ENCODE measurements around the gene PHETA2. TPM values are rescaled to one million over a fixed set of nuclear protein-coding genes. Genes with fewer than 3 reads are reported as not detected.

The PHETA2 gene
- total RNA-seq, 1 experiment from 2014 or later: 0.22 TPM

GRCh38 chr22:42050641-42051180, 23.3 kb upstream of the PHETA2 start:
- ATAC-seq (no peak), DNase-seq (ENCODE audit: low read depth, low spot score) (no peak)
- no peaks in the 10 kb centered on the region for H3K27me3 ChIP-seq (ENCODE audit: insufficient read depth, low read length)
- no peak overlapping the region for H3K27ac ChIP-seq (ENCODE audit: low read depth, low read length)
- H3K4me1 ChIP-seq (ENCODE audit: control insufficient read depth in 1 of 2, insufficient read depth in 2 of 2, low read length in 2 of 2): no peaks in the 10 kb centered on the region
- no peak overlapping the region for H3K4me3 ChIP-seq (replicated peaks in 1 of 2; ENCODE audit: low read depth in 1 of 2, low read length in 2 of 2)
- no peaks in the 10 kb centered on the region for H3K9me3 ChIP-seq (ENCODE audit: control insufficient read depth in 1 of 2, insufficient read depth in 1 of 2, low read depth in 1 of 2, low read length in 2 of 2)
- no peak overlapping the region for H2AFZ ChIP-seq (ENCODE audit: low read depth, low read length, poor library complexity, severe bottlenecking)
- H4K20me1 ChIP-seq (ENCODE audit: insufficient read depth): no peaks in the 10 kb centered on the region
- H3K36me3 ChIP-seq (ENCODE audit: control insufficient read depth in 1 of 2, insufficient read depth in 2 of 2, low read length in 2 of 2): no peaks in the 10 kb centered on the region
- H3K79me2 ChIP-seq (ENCODE audit: insufficient read depth, low read length): no peaks in the 10 kb centered on the region
- no peak overlapping the region for H3K4me2 ChIP-seq (ENCODE audit: low read length)
- RAD21 ChIA-PET (ENCODE audit: low non-redundant PET in 1 of 2, low total read pairs in 2 of 2, uncharacterized antibody in 2 of 2, unreplicated experiment in 2 of 2): no interaction called here
- BruUV-seq (replicated peaks): no TSS peak
- CTCF ChIA-PET: no interaction called here
- intact Hi-C loops (cut with micrococcal nuclease): no loop called here
- TF ChIP-seq, protein P1, sequence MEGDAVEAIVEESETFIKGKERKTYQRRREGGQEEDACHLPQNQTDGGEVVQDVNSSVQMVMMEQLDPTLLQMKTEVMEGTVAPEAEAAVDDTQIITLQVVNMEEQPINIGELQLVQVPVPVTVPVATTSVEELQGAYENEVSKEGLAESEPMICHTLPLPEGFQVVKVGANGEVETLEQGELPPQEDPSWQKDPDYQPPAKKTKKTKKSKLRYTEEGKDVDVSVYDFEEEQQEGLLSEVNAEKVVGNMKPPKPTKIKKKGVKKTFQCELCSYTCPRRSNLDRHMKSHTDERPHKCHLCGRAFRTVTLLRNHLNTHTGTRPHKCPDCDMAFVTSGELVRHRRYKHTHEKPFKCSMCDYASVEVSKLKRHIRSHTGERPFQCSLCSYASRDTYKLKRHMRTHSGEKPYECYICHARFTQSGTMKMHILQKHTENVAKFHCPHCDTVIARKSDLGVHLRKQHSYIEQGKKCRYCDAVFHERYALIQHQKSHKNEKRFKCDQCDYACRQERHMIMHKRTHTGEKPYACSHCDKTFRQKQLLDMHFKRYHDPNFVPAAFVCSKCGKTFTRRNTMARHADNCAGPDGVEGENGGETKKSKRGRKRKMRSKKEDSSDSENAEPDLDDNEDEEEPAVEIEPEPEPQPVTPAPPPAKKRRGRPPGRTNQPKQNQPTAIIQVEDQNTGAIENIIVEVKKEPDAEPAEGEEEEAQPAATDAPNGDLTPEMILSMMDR (IDR thresholded peaks at IDR 0.05 in 2 of 3, conservative IDR thresholded peaks at IDR 0.05 in 1 of 3; ENCODE audit: borderline replicate concordance in 1 of 3, insufficient read depth in 1 of 3, low read depth in 2 of 3, low read length in 2 of 3): no peak
- TF ChIP-seq YY1 (IDR thresholded peaks at IDR 0.05; ENCODE audit: extremely low read depth, insufficient replicate concordance, low read depth, low read length) (no peak), POLR2AphosphoS5 (IDR thresholded peaks at IDR 0.05; ENCODE audit: low read depth, low read length) (no peak), EZH2 (IDR thresholded peaks at IDR 0.05) (no peak), SRF (IDR thresholded peaks at IDR 0.05; ENCODE audit: low read depth) (no peak), ZBTB33 (IDR thresholded peaks at IDR 0.05; ENCODE audit: extremely low read depth, insufficient replicate concordance, low read length) (no peak), ELF1 (IDR thresholded peaks at IDR 0.05; ENCODE audit: borderline replicate concordance, low read depth) (no peak), ZNF274 (IDR thresholded peaks at IDR 0.05; ENCODE audit: low read depth, low read length) (no peak), FOSL1 (IDR thresholded peaks at IDR 0.05; ENCODE audit: low read depth) (no peak), JUND (IDR thresholded peaks at IDR 0.05) (no peak), CEBPB (IDR thresholded peaks at IDR 0.05; ENCODE audit: low read depth) (no peak), MAX (IDR thresholded peaks at IDR 0.05) (no peak)
- H3K9me2 ChIP-seq (ENCODE audit: insufficient read depth): no peaks in the 10 kb centered on the region
- no peak overlapping the region for H3K9ac ChIP-seq (ENCODE audit: low read length)
- POLR2A ChIA-PET: no interaction called here
